HCT116 (cell line): ENCODE data around the gene KIAA0930. TPM values are rescaled to one million over a fixed set of nuclear protein-coding genes. Genes with fewer than 3 reads are reported as not detected.

Experiments used
- ATAC-seq: fragments of 200-7000 bp; cut with Tn5 transposase; 2 replicates; pipeline ENCODE4 v1.9.1; 2020; ENCODE audit warnings: mild to moderate bottlenecking, moderate library complexity
- BruUV-seq: library from RNA; stranded (reverse); fragments of 400-500 nt; replicated peaks from 2 replicates; lab custom pipeline; 2021; lab: Mats Ljungman, UMichigan
- CTCF ChIA-PET: fragments of 300-600 bp; sonication (Branson Sonifier 250); formaldehyde crosslinking; loops from one replicate; lab custom pipeline; 2021; ENCODE audit warnings: antibody characterized with exemption; lab: Charles Lee
- POLR2A ChIA-PET: fragments of 300-600, 350-600 bp; sonication (Branson Sonifier 250); formaldehyde crosslinking; loops from one replicate; lab custom pipeline; 2021; ENCODE audit warnings: antibody characterized with exemption; lab: Charles Lee
- RAD21 ChIA-PET, 2 experiments: fragments of 300-600 bp; sonication (Branson Sonifier 250); formaldehyde crosslinking; loops; one replicate each; lab custom pipeline; 2023; ENCODE audit warnings: low total read pairs in 2 of 2; ENCODE audit not compliant: uncharacterized antibody in 2 of 2, unreplicated experiment in 2 of 2, low non-redundant PET in 1 of 2; lab: Charles Lee
- DNase-seq: peaks from one replicate; pipeline ENCODE4 v3.0.0-alpha.2; 2010; ENCODE audit warnings: low read depth, low spot score
- H2AFZ ChIP-seq: fragments of 200-600 bp; shearing (Covaris generic), sonication (generic); 2 replicates; pipeline ENCODE4 v1.6.1; 2017; ENCODE audit warnings: low read depth, mixed run types, mixed read lengths, antibody characterized with exemption, low read length; ENCODE audit not compliant: poor library complexity, severe bottlenecking
- H3K27ac ChIP-seq: 2 replicates; pipeline ENCODE4 v1.5.1; 2012; ENCODE audit warnings: low read depth, low read length
- H3K27me3 ChIP-seq: fragments of 200-600 bp; sonication (generic); 2 replicates; pipeline ENCODE4 v1.6.1; 2016; ENCODE audit warnings: mixed run types, low read length, mixed read lengths; ENCODE audit not compliant: insufficient read depth
- H3K36me3 ChIP-seq, 2 experiments: fragments of 200-500 bp in 1 of 2; fragments of 200-600 bp in 1 of 2; sonication (Bioruptor generic) in 1 of 2; sonication (generic) in 1 of 2; 2 replicates each; pipeline versions ENCODE4 v1.5.1 to v1.6.1; 2014 to 2016; ENCODE audit warnings: low read length in 2 of 2, inconsistent platforms in 1 of 2, mixed read lengths in 1 of 2, mixed run types in 1 of 2; ENCODE audit not compliant: insufficient read depth in 2 of 2, control insufficient read depth in 1 of 2
- H3K4me1 ChIP-seq, 2 experiments: fragments of 200-600 bp in 1 of 2; sonication (generic) in 1 of 2; 2 replicates each; pipeline versions ENCODE4 v1.5.1 to v1.6.1; 2012 to 2017; ENCODE audit warnings: low read length in 2 of 2, inconsistent platforms in 1 of 2, mild to moderate bottlenecking in 1 of 2, mixed read lengths in 1 of 2, mixed run types in 1 of 2, moderate library complexity in 1 of 2; ENCODE audit not compliant: insufficient read depth in 2 of 2, control insufficient read depth in 1 of 2
- H3K4me2 ChIP-seq: fragments of 200-600 bp; sonication (generic); 2 replicates; pipeline ENCODE4 v1.6.1; 2017; ENCODE audit warnings: mixed run types, low read length, mixed read lengths
- H3K4me3 ChIP-seq, 2 experiments: fragments of 200-600 bp in 1 of 2; sonication (generic) in 1 of 2; replicated peaks in 1 of 2; 2 replicates each; pipeline ENCODE4 v1.5.1; 2011 to 2016; ENCODE audit warnings: low read length in 2 of 2, control low read depth in 1 of 2, low read depth in 1 of 2, mild to moderate bottlenecking in 1 of 2, mixed read lengths in 1 of 2, mixed run types in 1 of 2
- H3K79me2 ChIP-seq: fragments of 200-600 bp; sonication (generic); 2 replicates; pipeline ENCODE4 v1.6.1; 2017; ENCODE audit warnings: mild to moderate bottlenecking, mixed run types, low read length, moderate library complexity, mixed read lengths; ENCODE audit not compliant: insufficient read depth
- H3K9ac ChIP-seq: fragments of 200-600 bp; sonication (generic); 2 replicates; pipeline ENCODE4 v1.6.1; 2016; ENCODE audit warnings: low read length, mixed read lengths
- H3K9me2 ChIP-seq: fragments of 200-600 bp; sonication (generic), shearing (Covaris generic); 2 replicates; pipeline ENCODE4 v1.6.1; 2017; ENCODE audit warnings: mixed run types, mild to moderate bottlenecking, moderate library complexity; ENCODE audit not compliant: insufficient read depth
- H3K9me3 ChIP-seq, 2 experiments: fragments of 200-500 bp in 1 of 2; fragments of 200-600 bp in 1 of 2; sonication (Bioruptor generic) in 1 of 2; sonication (generic) in 1 of 2; 2 replicates each; pipeline ENCODE4 v1.6.1; 2014 to 2017; ENCODE audit warnings: low read length in 2 of 2, mixed read lengths in 2 of 2, inconsistent platforms in 1 of 2, low read depth in 1 of 2, mild to moderate bottlenecking in 1 of 2, mixed run types in 1 of 2, moderate library complexity in 1 of 2; ENCODE audit not compliant: control insufficient read depth in 1 of 2, insufficient read depth in 1 of 2
- H4K20me1 ChIP-seq: fragments of 200-600 bp; sonication (generic), shearing (Covaris generic); 2 replicates; pipeline ENCODE4 v1.6.1; 2017; ENCODE audit warnings: mixed run types, mild to moderate bottlenecking, moderate library complexity; ENCODE audit not compliant: insufficient read depth
- CBX3 ChIP-seq: IDR thresholded peaks from 2 replicates; pipeline ENCODE4 v1.6.1; 2012; ENCODE audit warnings: low read depth
- CEBPB ChIP-seq: IDR thresholded peaks from 2 replicates; pipeline ENCODE4 v1.6.1; 2012; ENCODE audit warnings: low read depth
- ELF1 ChIP-seq: IDR thresholded peaks from 2 replicates; pipeline ENCODE4 v1.6.1; 2012; ENCODE audit warnings: low read depth, borderline replicate concordance
- EZH2 ChIP-seq: fragments of 200-600 bp; sonication (generic); IDR thresholded peaks from 2 replicates; pipeline ENCODE4 v1.6.1; 2017; ENCODE audit warnings: antibody characterized with exemption, mixed run types
- EZH2phosphoT487 ChIP-seq: fragments of 200-600 bp; IDR thresholded peaks from 2 replicates; pipeline ENCODE4 v1.6.1; 2018; ENCODE audit warnings: antibody characterized with exemption, borderline replicate concordance
- FOSL1 ChIP-seq: IDR thresholded peaks from 2 replicates; pipeline ENCODE4 v1.6.1; 2012; ENCODE audit warnings: low read depth
- JUND ChIP-seq: IDR thresholded peaks from 2 replicates; pipeline ENCODE4 v1.6.1; 2012
- POLR2A ChIP-seq: IDR thresholded peaks from 2 replicates; pipeline ENCODE4 v1.7.0; 2011; ENCODE audit warnings: borderline replicate concordance; ENCODE audit not compliant: insufficient read depth, insufficient read length; ENCODE audit errors: extremely low read depth
- POLR2AphosphoS5 ChIP-seq: IDR thresholded peaks from 2 replicates; pipeline ENCODE4 v1.6.1; 2011; ENCODE audit warnings: mild to moderate bottlenecking, low read depth, low read length, moderate library complexity
- RAD21 ChIP-seq: IDR thresholded peaks from 2 replicates; pipeline ENCODE4 v1.6.1; 2012; ENCODE audit warnings: low read depth, mild to moderate bottlenecking
- SIN3A ChIP-seq: IDR thresholded peaks from 2 replicates; pipeline ENCODE4 v1.6.1; 2012; ENCODE audit warnings: low read depth
- TCF7L2 ChIP-seq: IDR thresholded peaks from 2 replicates; pipeline ENCODE4 v1.7.0; 2011; ENCODE audit warnings: borderline replicate concordance, inconsistent platforms; ENCODE audit not compliant: insufficient read depth, insufficient read length; ENCODE audit errors: extremely low read depth
- YY1 ChIP-seq: IDR thresholded peaks from 2 replicates; pipeline ENCODE4 v1.6.1; 2011; ENCODE audit warnings: low read length, low read depth, moderate library complexity, mild to moderate bottlenecking; ENCODE audit not compliant: insufficient replicate concordance; ENCODE audit errors: extremely low read depth
- intact Hi-C: fragments of 100-400 bp; cut with micrococcal nuclease; formaldehyde crosslinking; loops from 2 replicates; pipeline ENCODE4 v1.10.0; 2022
- total RNA-seq: library from RNA; stranded (reverse); gene quantifications from one replicate; pipeline ENCODE4 v1.2.1, GENCODE V29; 2021; ENCODE audit not compliant: unreplicated experiment
- TF ChIP-seq, protein P1 (sequence below): IDR thresholded peaks from 2 replicates; pipeline ENCODE4 v1.6.1; 2012; ENCODE audit warnings: low read depth
- TF ChIP-seq, protein P2 (sequence below): IDR thresholded peaks from 2 replicates; pipeline ENCODE4 v1.6.1; 2012
- TF ChIP-seq, protein P3 (sequence below), 3 experiments: fragments of 200-600 bp in 1 of 3; sonication (generic) in 1 of 3; IDR thresholded peaks in 2 of 3; conservative IDR thresholded peaks in 1 of 3; 2 replicates each; pipeline ENCODE4 v1.5.1; 2012 to 2017; ENCODE audit warnings: low read depth in 2 of 3, low read length in 2 of 3, antibody characterized with exemption in 1 of 3, borderline replicate concordance in 1 of 3, control low read depth in 1 of 3, mild to moderate bottlenecking in 1 of 3, mixed read lengths in 1 of 3, mixed run types in 1 of 3, moderate library complexity in 1 of 3; ENCODE audit not compliant: insufficient read depth in 1 of 3
- TF ChIP-seq, protein P4 (sequence below): IDR thresholded peaks from 2 replicates; pipeline ENCODE4 v1.6.1; 2011; ENCODE audit warnings: mild to moderate bottlenecking, low read length, moderate library complexity; ENCODE audit not compliant: insufficient replicate concordance; ENCODE audit errors: extremely low read depth

Gene KIAA0930
- total RNA-seq, 1 experiment from 2014 or later: 60.9 TPM

DNA sequence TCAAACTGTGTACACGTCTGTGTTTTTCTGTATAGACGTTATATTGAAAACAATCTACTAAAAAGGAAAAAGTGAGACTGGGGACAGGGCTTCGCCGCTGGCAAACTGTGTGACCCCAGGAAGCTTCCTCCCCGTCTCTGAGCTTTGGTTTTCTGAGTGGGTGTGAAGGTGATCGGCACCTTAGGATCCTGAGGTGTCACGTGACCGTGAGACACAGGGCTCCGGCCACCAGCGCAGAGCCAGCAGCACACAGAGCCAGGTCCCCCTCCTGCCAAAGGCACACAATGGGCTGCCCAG lies 32.0 kb downstream of the KIAA0930 start (continued):
- TF ChIP-seq, protein P1, sequence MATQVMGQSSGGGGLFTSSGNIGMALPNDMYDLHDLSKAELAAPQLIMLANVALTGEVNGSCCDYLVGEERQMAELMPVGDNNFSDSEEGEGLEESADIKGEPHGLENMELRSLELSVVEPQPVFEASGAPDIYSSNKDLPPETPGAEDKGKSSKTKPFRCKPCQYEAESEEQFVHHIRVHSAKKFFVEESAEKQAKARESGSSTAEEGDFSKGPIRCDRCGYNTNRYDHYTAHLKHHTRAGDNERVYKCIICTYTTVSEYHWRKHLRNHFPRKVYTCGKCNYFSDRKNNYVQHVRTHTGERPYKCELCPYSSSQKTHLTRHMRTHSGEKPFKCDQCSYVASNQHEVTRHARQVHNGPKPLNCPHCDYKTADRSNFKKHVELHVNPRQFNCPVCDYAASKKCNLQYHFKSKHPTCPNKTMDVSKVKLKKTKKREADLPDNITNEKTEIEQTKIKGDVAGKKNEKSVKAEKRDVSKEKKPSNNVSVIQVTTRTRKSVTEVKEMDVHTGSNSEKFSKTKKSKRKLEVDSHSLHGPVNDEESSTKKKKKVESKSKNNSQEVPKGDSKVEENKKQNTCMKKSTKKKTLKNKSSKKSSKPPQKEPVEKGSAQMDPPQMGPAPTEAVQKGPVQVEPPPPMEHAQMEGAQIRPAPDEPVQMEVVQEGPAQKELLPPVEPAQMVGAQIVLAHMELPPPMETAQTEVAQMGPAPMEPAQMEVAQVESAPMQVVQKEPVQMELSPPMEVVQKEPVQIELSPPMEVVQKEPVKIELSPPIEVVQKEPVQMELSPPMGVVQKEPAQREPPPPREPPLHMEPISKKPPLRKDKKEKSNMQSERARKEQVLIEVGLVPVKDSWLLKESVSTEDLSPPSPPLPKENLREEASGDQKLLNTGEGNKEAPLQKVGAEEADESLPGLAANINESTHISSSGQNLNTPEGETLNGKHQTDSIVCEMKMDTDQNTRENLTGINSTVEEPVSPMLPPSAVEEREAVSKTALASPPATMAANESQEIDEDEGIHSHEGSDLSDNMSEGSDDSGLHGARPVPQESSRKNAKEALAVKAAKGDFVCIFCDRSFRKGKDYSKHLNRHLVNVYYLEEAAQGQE: no peak
- TF ChIP-seq SIN3A (no peak), TCF7L2 (no peak)
- TF ChIP-seq, protein P2, sequence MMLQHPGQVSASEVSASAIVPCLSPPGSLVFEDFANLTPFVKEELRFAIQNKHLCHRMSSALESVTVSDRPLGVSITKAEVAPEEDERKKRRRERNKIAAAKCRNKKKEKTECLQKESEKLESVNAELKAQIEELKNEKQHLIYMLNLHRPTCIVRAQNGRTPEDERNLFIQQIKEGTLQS: no peak

DNA sequence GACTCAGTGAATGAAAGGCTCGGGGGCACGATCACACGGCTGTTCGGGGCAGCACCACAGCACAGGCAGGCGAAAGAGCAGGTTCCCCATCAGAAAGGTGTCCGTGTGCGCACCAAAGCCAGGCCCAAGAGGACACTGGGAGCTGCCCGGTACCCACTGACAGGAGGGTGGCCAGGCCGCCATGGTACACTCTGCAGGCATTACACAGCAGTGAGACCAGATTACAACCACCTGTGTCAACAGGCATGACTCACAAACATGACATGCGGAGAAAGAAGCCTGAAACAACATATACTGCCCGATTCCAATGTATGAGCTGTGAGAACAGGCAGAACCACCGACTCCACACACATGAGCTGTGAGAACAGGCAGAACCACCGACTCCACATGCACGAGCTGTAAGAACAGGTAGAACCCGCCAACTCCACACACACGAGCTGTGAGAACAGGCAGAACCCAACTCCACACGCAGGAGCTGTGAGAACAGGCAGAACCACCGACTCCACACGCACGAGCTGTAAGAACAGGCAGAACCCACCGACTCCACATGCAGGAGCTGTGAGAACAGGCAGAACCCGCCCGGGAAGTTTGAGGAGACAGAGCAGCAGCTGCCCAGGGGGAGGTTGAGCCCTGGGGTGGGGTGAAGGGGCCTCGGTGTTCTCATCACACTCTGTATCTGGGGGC lies 32.6 kb downstream of the KIAA0930 start:
- H3K9me2 ChIP-seq: no peaks in the 10 kb centered on the region
- no peaks in the 10 kb centered on the region for H3K9me3 ChIP-seq
- POLR2A ChIA-PET: no interaction called here
- no TSS peak for BruUV-seq
- DNase-seq (no peak), ATAC-seq (no peak)
- no peak overlapping the region for H3K27ac ChIP-seq
- no peak overlapping the region for H3K4me3 ChIP-seq
- intact Hi-C loops: no loop called here
- H3K4me1 ChIP-seq: no peaks in the 10 kb centered on the region
- peaks cover 0 to 3% of the 10 kb centered on the region in 2 experiments; a peak in 1 of 4 replicates for H3K36me3 ChIP-seq
- H3K4me2 ChIP-seq: no peak overlapping the region
- H3K79me2 ChIP-seq: peaks cover 5% of the 10 kb centered on the region; the same call in 1 of the 2 replicates
- H3K27me3 ChIP-seq: no peaks in the 10 kb centered on the region
- H2AFZ ChIP-seq: no peak overlapping the region
- no peaks in the 10 kb centered on the region for H4K20me1 ChIP-seq
- H3K9ac ChIP-seq: no peak overlapping the region
- RAD21 ChIA-PET: no interaction called here
- CTCF ChIA-PET: no interaction called here
- TF ChIP-seq YY1 (no peak), CBX3 (no peak), POLR2AphosphoS5 (no peak), EZH2 (no peak), JUND (no peak), RAD21 (no peak), POLR2A (no peak), ELF1 (no peak), SIN3A (no peak), CEBPB (no peak), TCF7L2 (no peak), EZH2phosphoT487 (no peak), FOSL1 (no peak)
- TF ChIP-seq, protein P3, sequence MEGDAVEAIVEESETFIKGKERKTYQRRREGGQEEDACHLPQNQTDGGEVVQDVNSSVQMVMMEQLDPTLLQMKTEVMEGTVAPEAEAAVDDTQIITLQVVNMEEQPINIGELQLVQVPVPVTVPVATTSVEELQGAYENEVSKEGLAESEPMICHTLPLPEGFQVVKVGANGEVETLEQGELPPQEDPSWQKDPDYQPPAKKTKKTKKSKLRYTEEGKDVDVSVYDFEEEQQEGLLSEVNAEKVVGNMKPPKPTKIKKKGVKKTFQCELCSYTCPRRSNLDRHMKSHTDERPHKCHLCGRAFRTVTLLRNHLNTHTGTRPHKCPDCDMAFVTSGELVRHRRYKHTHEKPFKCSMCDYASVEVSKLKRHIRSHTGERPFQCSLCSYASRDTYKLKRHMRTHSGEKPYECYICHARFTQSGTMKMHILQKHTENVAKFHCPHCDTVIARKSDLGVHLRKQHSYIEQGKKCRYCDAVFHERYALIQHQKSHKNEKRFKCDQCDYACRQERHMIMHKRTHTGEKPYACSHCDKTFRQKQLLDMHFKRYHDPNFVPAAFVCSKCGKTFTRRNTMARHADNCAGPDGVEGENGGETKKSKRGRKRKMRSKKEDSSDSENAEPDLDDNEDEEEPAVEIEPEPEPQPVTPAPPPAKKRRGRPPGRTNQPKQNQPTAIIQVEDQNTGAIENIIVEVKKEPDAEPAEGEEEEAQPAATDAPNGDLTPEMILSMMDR (IDR thresholded peaks at IDR 0.05 in 2 of 3, conservative IDR thresholded peaks at IDR 0.05 in 1 of 3; ENCODE audit: borderline replicate concordance in 1 of 3, insufficient read depth in 1 of 3, low read depth in 2 of 3, low read length in 2 of 3): no peak
- TF ChIP-seq, protein P4, sequence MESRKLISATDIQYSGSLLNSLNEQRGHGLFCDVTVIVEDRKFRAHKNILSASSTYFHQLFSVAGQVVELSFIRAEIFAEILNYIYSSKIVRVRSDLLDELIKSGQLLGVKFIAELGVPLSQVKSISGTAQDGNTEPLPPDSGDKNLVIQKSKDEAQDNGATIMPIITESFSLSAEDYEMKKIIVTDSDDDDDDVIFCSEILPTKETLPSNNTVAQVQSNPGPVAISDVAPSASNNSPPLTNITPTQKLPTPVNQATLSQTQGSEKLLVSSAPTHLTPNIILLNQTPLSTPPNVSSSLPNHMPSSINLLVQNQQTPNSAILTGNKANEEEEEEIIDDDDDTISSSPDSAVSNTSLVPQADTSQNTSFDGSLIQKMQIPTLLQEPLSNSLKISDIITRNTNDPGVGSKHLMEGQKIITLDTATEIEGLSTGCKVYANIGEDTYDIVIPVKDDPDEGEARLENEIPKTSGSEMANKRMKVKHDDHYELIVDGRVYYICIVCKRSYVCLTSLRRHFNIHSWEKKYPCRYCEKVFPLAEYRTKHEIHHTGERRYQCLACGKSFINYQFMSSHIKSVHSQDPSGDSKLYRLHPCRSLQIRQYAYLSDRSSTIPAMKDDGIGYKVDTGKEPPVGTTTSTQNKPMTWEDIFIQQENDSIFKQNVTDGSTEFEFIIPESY: no peak
